GM12878 (cell line): ENCODE results near the gene USF3. TPM values are rescaled to one million over a fixed set of nuclear protein-coding genes. Genes with fewer than 3 reads are reported as not detected.

Experiments used
- ATAC-seq: fragments of 200-7000 bp; cut with Tn5 transposase; 3 replicates; pipeline ENCODE4 v1.9.1; 2020; ENCODE audit warnings: mild to moderate bottlenecking, moderate library complexity
- BruUV-seq: library from RNA; stranded (reverse); fragments of 400-500 nt; replicated peaks from 2 replicates; lab custom pipeline; 2021; lab: Mats Ljungman, UMichigan
- CTCF ChIA-PET: fragments of 300-600 bp; sonication (Branson Sonifier 250); formaldehyde crosslinking; extraction: SDS; loops from one replicate; lab custom pipeline; 2021; ENCODE audit warnings: inconsistent platforms; lab: Yijun Ruan, JAX
- POLR2A ChIA-PET: fragments of 350-600 bp; formaldehyde crosslinking; extraction: SDS; loops from one replicate; lab custom pipeline; 2021; ENCODE audit warnings: inconsistent platforms; lab: Charles Lee
- RAD21 ChIA-PET: fragments of 300-600 bp; sonication (Branson Sonifier 250); formaldehyde crosslinking; loops from one replicate; lab custom pipeline; 2023; ENCODE audit warnings: antibody characterized with exemption; ENCODE audit not compliant: unreplicated experiment; lab: Charles Lee
- SMC1A ChIA-PET: fragments of 300-600 bp; sonication (Branson Sonifier 250); formaldehyde crosslinking; loops from one replicate; lab custom pipeline; 2023; ENCODE audit not compliant: unreplicated experiment, uncharacterized antibody; lab: Charles Lee
- DNase-seq: peaks from one replicate; pipeline ENCODE4 v3.0.0-alpha.2; 2011; ENCODE audit warnings: low read depth, low spot score
- FAIRE-seq: peaks from 3 replicates; lab custom pipeline; 2011; peaks lifted over from hg19 to GRCh38; lab: Jason Lieb, UNC
- H2AFZ ChIP-seq: 2 replicates; pipeline ENCODE4 v1.6.0; 2011; ENCODE audit warnings: low read depth, low read length, control low read depth; ENCODE audit not compliant: control insufficient read depth
- H3K27ac ChIP-seq: 2 replicates; pipeline ENCODE4 v1.5.1; 2011; ENCODE audit warnings: control low read depth; ENCODE audit not compliant: control insufficient read depth, insufficient read depth
- H3K27me3 ChIP-seq, 2 experiments: replicated peaks in 1 of 2; 2 replicates each; pipeline versions ENCODE4 v1.6.0 to v1.6.1; 2011; ENCODE audit warnings: low read length in 1 of 2; ENCODE audit not compliant: control insufficient read depth in 2 of 2, insufficient read depth in 2 of 2
- H3K36me3 ChIP-seq, 2 experiments: 2 replicates each; pipeline ENCODE4 v1.5.1; 2011; ENCODE audit warnings: low read length in 1 of 2; ENCODE audit not compliant: control insufficient read depth in 2 of 2, insufficient read depth in 2 of 2
- H3K4me1 ChIP-seq: 2 replicates; pipeline ENCODE4 v1.6.1; 2011; ENCODE audit warnings: mild to moderate bottlenecking, low read length, moderate library complexity, mixed read lengths; ENCODE audit not compliant: control insufficient read depth, insufficient read depth
- H3K4me2 ChIP-seq: 2 replicates; pipeline ENCODE4 v1.6.0; 2011; ENCODE audit warnings: control low read depth; ENCODE audit not compliant: control insufficient read depth, insufficient read depth
- H3K4me3 ChIP-seq: fragments of 200-600 bp; sonication (generic); 2 replicates; pipeline ENCODE4 v1.5.1; 2016
- H3K79me2 ChIP-seq: 2 replicates; pipeline ENCODE4 v1.6.0; 2011; ENCODE audit warnings: low read length; ENCODE audit not compliant: control insufficient read depth, insufficient read depth
- H3K9ac ChIP-seq: 2 replicates; pipeline ENCODE4 v1.8.0; 2011; ENCODE audit warnings: low read length, control low read depth, mixed read lengths; ENCODE audit not compliant: control insufficient read depth, insufficient read depth
- H3K9me3 ChIP-seq: replicated peaks from 3 replicates; pipeline ENCODE4 v1.5.1; 2011; ENCODE audit warnings: mild to moderate bottlenecking, low read length; ENCODE audit not compliant: control insufficient read depth, insufficient read depth
- H4K20me1 ChIP-seq: 2 replicates; pipeline ENCODE4 v1.6.0; 2011; ENCODE audit not compliant: control insufficient read depth, insufficient read depth
- BMI1 ChIP-seq: fragments of 450-650 bp; IDR thresholded peaks from 2 replicates; pipeline ENCODE4 v1.6.1; 2016; ENCODE audit warnings: mild to moderate bottlenecking, moderate library complexity, borderline replicate concordance
- CBFB ChIP-seq: IDR thresholded peaks from 2 replicates; pipeline ENCODE4 v1.6.1; 2016; ENCODE audit warnings: antibody characterized with exemption, low read depth
- EED ChIP-seq: sonication (generic); IDR thresholded peaks from 2 replicates; pipeline ENCODE4 v1.6.1; 2016; ENCODE audit warnings: antibody characterized with exemption, low read depth
- ELK1 ChIP-seq: IDR thresholded peaks from 2 replicates; pipeline ENCODE4 v1.6.1; 2012; ENCODE audit warnings: low read depth, low read length, improper control_type of control experiment
- KAT2A ChIP-seq: conservative IDR thresholded peaks from 2 replicates; pipeline ENCODE4 v1.6.1; 2011; ENCODE audit warnings: low read depth, low read length; ENCODE audit not compliant: control insufficient read depth
- KDM1A ChIP-seq: fragments of 200-600 bp; sonication (generic); IDR thresholded peaks from 2 replicates; pipeline ENCODE4 v1.6.1; 2016; ENCODE audit warnings: borderline replicate concordance
- MYB ChIP-seq: fragments of 150-350 bp; IDR thresholded peaks from 2 replicates; pipeline ENCODE4 v1.6.1; 2014; ENCODE audit warnings: mild to moderate bottlenecking, low read depth, low read length, borderline replicate concordance
- NBN ChIP-seq: fragments of 450-650 bp; IDR thresholded peaks from 2 replicates; pipeline ENCODE4 v1.6.1; 2016
- NR2C1 ChIP-seq: fragments of 450-650 bp; IDR thresholded peaks from 2 replicates; pipeline ENCODE4 v1.6.1; 2017; ENCODE audit warnings: antibody characterized with exemption, mild to moderate bottlenecking, moderate library complexity
- SIN3A ChIP-seq: IDR thresholded peaks from 2 replicates; pipeline ENCODE4 v1.6.1; 2012; ENCODE audit warnings: low read depth, low read length, improper control_type of control experiment
- SMARCA5 ChIP-seq: fragments of 450-650 bp; IDR thresholded peaks from 2 replicates; pipeline ENCODE4 v1.6.1; 2017; ENCODE audit warnings: mild to moderate bottlenecking
- SUPT20H ChIP-seq: IDR thresholded peaks from 2 replicates; pipeline ENCODE4 v1.6.1; 2011; ENCODE audit warnings: low read depth, mild to moderate bottlenecking, low read length, moderate library complexity, borderline replicate concordance; ENCODE audit not compliant: control insufficient read depth
- TAF1 ChIP-seq: IDR thresholded peaks from 2 replicates; pipeline ENCODE4 v1.6.1; 2011; ENCODE audit warnings: mild to moderate bottlenecking, low read depth, low read length, borderline replicate concordance
- TARDBP ChIP-seq: IDR thresholded peaks from 2 replicates; pipeline ENCODE4 v1.6.1; 2016; ENCODE audit warnings: borderline replicate concordance
- TCF7 ChIP-seq: IDR thresholded peaks from 2 replicates; pipeline ENCODE4 v1.6.1; 2014; ENCODE audit warnings: antibody characterized with exemption, borderline replicate concordance
- WGBS: methylation state at CpG from one replicate; pipeline ENCODE4 v1.1.6; 2016; ENCODE audit warnings: low lambda C conversion rate; ENCODE audit not compliant: insufficient replicate concordance, insufficient coverage; ENCODE audit errors: missing lambda C conversion rate; 5-methylcytosine and 5-hydroxymethylcytosine counted together
- in situ Hi-C: fragments of 300-500 bp; cut with MboI; formaldehyde crosslinking; loops from 9 replicates; pipeline ENCODE4 v1.14.3; 2018; ENCODE audit warnings: mixed read lengths
- intact Hi-C: fragments of 100-400 bp; cut with micrococcal nuclease; formaldehyde crosslinking; loops from one replicate; pipeline ENCODE4 v1.14.2; 2022; ENCODE audit not compliant: unreplicated experiment
- polyA plus RNA-seq, 11 experiments: library from polyadenylated mRNA; depleted of rRNA in 4 of 11; unstranded in 6 of 11; stranded (reverse) in 5 of 11; fragments of >200 nt; fragmentation: Nextera tagmentation in 4 of 11; fragmentation: Illumina TruSeq in 1 of 11; extraction: Ambion mirVana in 4 of 11; extraction: Trizol in 1 of 11; gene quantifications; 1 replicate in 1 of 11; 2 replicates in 10 of 11; pipeline versions ENCODE4 v1.2.1 to v1.2.3, GENCODE V29; 2011 to 2016; ENCODE audit warnings: inconsistent platforms in 2 of 11, missing spikeins in 2 of 11, low read depth in 1 of 11
- total RNA-seq, 4 experiments: library from RNA; depleted of rRNA in 3 of 4; stranded (reverse); fragments of >200 nt in 3 of 4; fragmentation: Illumina TruSeq in 1 of 4; extraction: Trizol in 1 of 4; gene quantifications; 2 replicates each; pipeline versions ENCODE4 v1.2.1 to v1.2.3, GENCODE V29; 2013 to 2021
- TF ChIP-seq, protein P1 (sequence below), 3 experiments: IDR thresholded peaks in 2 of 3; conservative IDR thresholded peaks in 1 of 3; 2 replicates each; pipeline ENCODE4 v1.5.1; 2011; ENCODE audit warnings: low read depth in 3 of 3, low read length in 3 of 3, mild to moderate bottlenecking in 3 of 3, control low read depth in 2 of 3, moderate library complexity in 2 of 3, inconsistent platforms in 1 of 3, mixed read lengths in 1 of 3; ENCODE audit not compliant: control insufficient read depth in 2 of 3, insufficient read depth in 1 of 3; ENCODE audit errors: extremely low read depth in 1 of 3

USF3 gene
- total and polyA plus RNA-seq, 10 of the 15 experiments (the other 5 are each of a cell fraction or from before 2014, with no cell fraction given) = 3.1 to 15.9 (median 7.8) TPM

- TF ChIP-seq TAF1 = no peak
- TF ChIP-seq KAT2A = no peak
- TF ChIP-seq NR2C1 = peak; percentile 44; the same call in 1 of the 2 replicates
- TF ChIP-seq SUPT20H = no peak
Measured at GRCh38 chr3:113744941-113745755, 48.7 kb upstream of the USF3 start (continued).

DNA sequence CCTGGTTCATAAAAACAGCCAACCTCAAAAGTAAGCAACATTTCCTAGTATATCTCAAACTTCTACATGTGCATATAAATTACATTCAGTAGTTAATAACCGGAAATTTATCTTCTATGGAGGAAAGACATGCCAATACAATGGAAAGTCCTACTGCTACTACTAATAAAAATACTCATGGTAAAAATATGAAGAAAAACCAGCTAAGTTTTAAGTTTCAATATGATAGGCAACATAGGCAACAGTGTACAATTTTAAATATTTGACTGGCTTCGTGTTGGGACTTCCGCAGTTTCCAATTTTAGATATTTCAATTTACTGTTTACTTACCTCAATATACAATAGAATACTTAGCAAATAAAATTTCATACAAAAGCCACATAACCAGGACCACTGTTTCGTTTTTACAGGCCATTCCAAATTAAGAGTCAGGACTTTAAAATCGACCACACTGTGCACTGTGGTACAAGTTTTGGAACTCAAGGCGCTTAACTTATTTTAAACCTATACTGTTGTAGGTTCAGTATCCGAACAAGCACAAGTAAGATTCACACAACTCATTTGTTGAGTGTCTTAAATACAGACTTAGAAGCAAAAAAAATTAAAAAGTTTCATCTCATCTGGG lies 46.7 kb upstream of the USF3 start:
- BruUV-seq = no TSS peak
- Histone ChIP-seq H3K36me3 (no peaks in the 10 kb centered on the region), H3K27me3 (no peaks in the 10 kb centered on the region), H3K9me3 (no peaks in the 10 kb centered on the region), H3K4me2 (peak overlapping the region; percentile 81), H3K4me3 (peak overlapping the region; percentile 70), H4K20me1 (no peaks in the 10 kb centered on the region), H3K27ac (peak overlapping the region; percentile 38), H3K4me1 (0 out of 2 replicates have a peak, but pooled peaks cover 3% of the 10 kb centered on the region), H3K79me2 (peaks cover 92% of the 10 kb centered on the region), H3K9ac (peak overlapping the region; percentile 91), H2AFZ (no peak overlapping the region)
- FAIRE-seq (peak; percentile 65), ATAC-seq (no peak), DNase-seq (no peak)
- in situ Hi-C loops = loop anchor here (5.0 to 10.0 kb wide), 2 partner anchors 248 to 309 kb away; no protein-coding TSS in a partner anchor
- intact Hi-C loops = loop anchor here (1.0 to 10.0 kb wide), 3 partner anchors 313 to 712 kb away; partner anchors contain the start of genes CCDC191 and QTRT2
- SMC1A ChIA-PET = interaction anchor here (0.7 to 5.5 kb wide), 9 partner anchors 8 to 250 kb away, joined by 3 to 55 read pairs (median 4); no protein-coding TSS in a partner anchor
- 0% methylated on average over 7 of the region's 7 CpGs for WGBS
- RAD21 ChIA-PET = interaction anchor here (1.0 to 2.7 kb wide), 5 partner anchors 11 to 250 kb away, joined by 3 to 15 read pairs (median 4); partner anchors contain the start of gene USF3
- CTCF ChIA-PET = interaction anchor here (0.6 to 9.8 kb wide), 12 partner anchors 9 to 247 kb away, joined by 3 to 72 read pairs (median 6); partner anchors contain the start of gene GRAMD1C
- POLR2A ChIA-PET = interaction anchor here (0.7 to 4.5 kb wide), 3 partner anchors 13 to 87 kb away, joined by 3 to 24 read pairs (median 4); no protein-coding TSS in a partner anchor
- TF ChIP-seq, protein P1, sequence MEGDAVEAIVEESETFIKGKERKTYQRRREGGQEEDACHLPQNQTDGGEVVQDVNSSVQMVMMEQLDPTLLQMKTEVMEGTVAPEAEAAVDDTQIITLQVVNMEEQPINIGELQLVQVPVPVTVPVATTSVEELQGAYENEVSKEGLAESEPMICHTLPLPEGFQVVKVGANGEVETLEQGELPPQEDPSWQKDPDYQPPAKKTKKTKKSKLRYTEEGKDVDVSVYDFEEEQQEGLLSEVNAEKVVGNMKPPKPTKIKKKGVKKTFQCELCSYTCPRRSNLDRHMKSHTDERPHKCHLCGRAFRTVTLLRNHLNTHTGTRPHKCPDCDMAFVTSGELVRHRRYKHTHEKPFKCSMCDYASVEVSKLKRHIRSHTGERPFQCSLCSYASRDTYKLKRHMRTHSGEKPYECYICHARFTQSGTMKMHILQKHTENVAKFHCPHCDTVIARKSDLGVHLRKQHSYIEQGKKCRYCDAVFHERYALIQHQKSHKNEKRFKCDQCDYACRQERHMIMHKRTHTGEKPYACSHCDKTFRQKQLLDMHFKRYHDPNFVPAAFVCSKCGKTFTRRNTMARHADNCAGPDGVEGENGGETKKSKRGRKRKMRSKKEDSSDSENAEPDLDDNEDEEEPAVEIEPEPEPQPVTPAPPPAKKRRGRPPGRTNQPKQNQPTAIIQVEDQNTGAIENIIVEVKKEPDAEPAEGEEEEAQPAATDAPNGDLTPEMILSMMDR (IDR thresholded peaks at IDR 0.05 in 2 of 3, conservative IDR thresholded peaks at IDR 0.05 in 1 of 3; ENCODE audit: control insufficient read depth in 2 of 3, extremely low read depth in 1 of 3, insufficient read depth in 1 of 3, low read depth in 3 of 3, low read length in 3 of 3) = no peak
- no peak for TF ChIP-seq TCF7
- no peak for TF ChIP-seq SIN3A
- no peak for TF ChIP-seq EED
- TF ChIP-seq NBN = no peak
- 0 out of 2 replicates have a peak, but pooled peaks have one; percentile 31 for TF ChIP-seq SMARCA5
- no peak for TF ChIP-seq KAT2A
- no peak for TF ChIP-seq ELK1
- peak; percentile 15; the same call in 1 of the 2 replicates for TF ChIP-seq NR2C1
- peak; percentile 10; the same call in 1 of the 2 replicates for TF ChIP-seq BMI1
- TF ChIP-seq MYB = no peak
- no peak for TF ChIP-seq KDM1A
- TF ChIP-seq CBFB = no peak
- no peak for TF ChIP-seq TARDBP
